K562 (cell line): Measurements from ENCODE around the gene ADAT3. TPM values are rescaled to one million over a fixed set of nuclear protein-coding genes. Genes with fewer than 3 reads are reported as not detected.

Experiments
- ATF1 ChIP-seq, 2 experiments: fragments of 450-650 bp in 1 of 2; IDR thresholded peaks; 2 replicates each; pipeline ENCODE4 v1.6.1; 2016; ENCODE audit warnings: missing compliant biosample characterization in 1 of 2, missing genetic modification characterization in 1 of 2
- CCNT2 ChIP-seq: IDR thresholded peaks from 2 replicates; pipeline ENCODE4 v1.6.1; 2011; ENCODE audit warnings: borderline replicate concordance, low read depth, mild to moderate bottlenecking, moderate library complexity, mixed read lengths, low read length; ENCODE audit not compliant: insufficient read length; ENCODE audit errors: extremely low read depth
- ELF1 ChIP-seq: fragments of 200-800 bp; sonication (Bioruptor generic); IDR thresholded peaks from 2 replicates; pipeline ENCODE4 v1.6.1; 2016; ENCODE audit warnings: missing genetic modification characterization, missing compliant biosample characterization
- GABPA ChIP-seq: fragments of 200-800 bp; sonication (Bioruptor generic); conservative IDR thresholded peaks from 2 replicates; pipeline ENCODE4 v1.6.1; 2016; ENCODE audit warnings: low read depth, missing genetic modification characterization, missing compliant biosample characterization
- HDAC2 ChIP-seq: fragments of 450-650 bp; IDR thresholded peaks from 2 replicates; pipeline ENCODE4 v1.6.1; 2016; ENCODE audit warnings: mild to moderate bottlenecking
- HNRNPL ChIP-seq: fragments of 200-400 bp; formaldehyde crosslinking; IDR thresholded peaks from 2 replicates; pipeline ENCODE4 v1.6.1; 2017; ENCODE audit warnings: low read depth, mild to moderate bottlenecking, low read length
- MAFG ChIP-seq: fragments of 450-650 bp; conservative IDR thresholded peaks from 2 replicates; pipeline ENCODE4 v1.6.1; 2016; ENCODE audit warnings: missing genetic modification characterization, missing compliant biosample characterization
- NR1H2 ChIP-seq: sonication (generic); formaldehyde crosslinking; IDR thresholded peaks from 2 replicates; pipeline ENCODE4 v1.4.0; 2020; ENCODE audit warnings: mild to moderate bottlenecking, missing genetic modification reagents
- NR2C2 ChIP-seq, 2 experiments: fragments of 200-800 bp in 1 of 2; sonication (Bioruptor generic) in 1 of 2; sonication (generic) in 1 of 2; formaldehyde crosslinking in 1 of 2; IDR thresholded peaks; 2 replicates each; pipeline versions ENCODE4 v1.6.1 to v1.8.0; 2016 to 2022; ENCODE audit warnings: mild to moderate bottlenecking in 1 of 2, missing compliant biosample characterization in 1 of 2, missing genetic modification characterization in 1 of 2, missing genetic modification reagents in 1 of 2
- POLR2A ChIP-seq: fragments of 450-650 bp; conservative IDR thresholded peaks from 2 replicates; pipeline ENCODE4 v1.6.1; 2016
- SMAD4 ChIP-seq: fragments of 250-450 bp; sonication (Bioruptor Pico); conservative IDR thresholded peaks from 2 replicates; pipeline ENCODE4 v1.8.0; 2021; ENCODE audit warnings: inconsistent platforms, mild to moderate bottlenecking, moderate library complexity
- SP1 ChIP-seq: sonication (generic); formaldehyde crosslinking; IDR thresholded peaks from 2 replicates; pipeline ENCODE4 v1.8.1; 2022; ENCODE audit warnings: mild to moderate bottlenecking, missing genetic modification reagents
- SUPT5H ChIP-seq: fragments of 450-650 bp; IDR thresholded peaks from 2 replicates; pipeline ENCODE4 v1.6.1; 2016
- TOE1 ChIP-seq, 2 experiments: fragments of 450-650 bp in 1 of 2; sonication (generic) in 1 of 2; formaldehyde crosslinking in 1 of 2; IDR thresholded peaks; 2 replicates each; pipeline versions ENCODE4 v1.7.1 to v1.8.0; 2016 to 2022; ENCODE audit warnings: borderline replicate concordance in 2 of 2, mild to moderate bottlenecking in 2 of 2, antibody characterized with exemption in 1 of 2, inconsistent platforms in 1 of 2, low read depth in 1 of 2, missing genetic modification reagents in 1 of 2, moderate library complexity in 1 of 2
- ZBTB7A ChIP-seq: IDR thresholded peaks from 2 replicates; pipeline ENCODE4 v1.6.1; 2011; ENCODE audit warnings: low read depth, mild to moderate bottlenecking, low read length, moderate library complexity, borderline replicate concordance; ENCODE audit not compliant: control insufficient read depth
- ZNF766 ChIP-seq: fragments of 200-800 bp; sonication (Bioruptor generic); conservative IDR thresholded peaks from 2 replicates; pipeline ENCODE4 v1.6.1; 2016; ENCODE audit warnings: missing genetic modification characterization, missing compliant biosample characterization
- polyA plus RNA-seq, 8 experiments: library from polyadenylated mRNA; depleted of rRNA in 4 of 8; stranded (reverse) in 5 of 8; unstranded in 3 of 8; fragments of >200 nt; fragmentation: Nextera tagmentation in 2 of 8; fragmentation: Illumina TruSeq in 1 of 8; extraction: Ambion mirVana in 2 of 8; extraction: Trizol in 1 of 8; gene quantifications; 2 replicates each; pipeline versions ENCODE4 v1.2.1 to v1.2.3, GENCODE V29; 2011 to 2014; ENCODE audit warnings: inconsistent platforms in 1 of 8, missing spikeins in 1 of 8
- total RNA-seq, 7 experiments: library from RNA; depleted of rRNA in 6 of 7; stranded (reverse); fragments of >200 nt in 6 of 7; fragmentation: Illumina TruSeq in 2 of 7; extraction: Trizol in 2 of 7; gene quantifications; 2 replicates each; pipeline versions ENCODE4 v1.2.1 to v1.2.3, GENCODE V29; 2011 to 2021; ENCODE audit warnings: low replicate concordance in 1 of 7
- TF ChIP-seq, protein P1 (sequence below): fragments of 250-450 bp; sonication (Bioruptor Pico); IDR thresholded peaks from 2 replicates; pipeline ENCODE4 v1.5.0; 2021
- TF ChIP-seq, protein P2 (sequence below): fragments of 450-650 bp; formaldehyde crosslinking; IDR thresholded peaks from 2 replicates; pipeline ENCODE4 v1.4.0; 2020; ENCODE audit warnings: mild to moderate bottlenecking, moderate library complexity
- TF ChIP-seq, protein P3 (sequence below), 3 experiments: fragments of 200-800 bp in 1 of 3; sonication (Bioruptor generic) in 1 of 3; sonication (generic) in 1 of 3; formaldehyde crosslinking in 1 of 3; IDR thresholded peaks; 2 replicates each; pipeline versions ENCODE4 v1.6.1 to v1.8.0; 2016 to 2022; ENCODE audit warnings: mild to moderate bottlenecking in 2 of 3, missing compliant biosample characterization in 2 of 3, missing genetic modification characterization in 2 of 3, missing genetic modification reagents in 1 of 3
- TF ChIP-seq, protein P4 (sequence below): fragments of 450-650 bp; IDR thresholded peaks from 2 replicates; pipeline ENCODE4 v1.6.1; 2016; ENCODE audit warnings: borderline replicate concordance

ADAT3 gene
- total and polyA plus RNA-seq, 9 of the 15 experiments (the other 6 are each of a cell fraction or from before 2014, with no cell fraction given): 0.67 to 15.6 (median 7.8) TPM; not detected in 4

DNA sequence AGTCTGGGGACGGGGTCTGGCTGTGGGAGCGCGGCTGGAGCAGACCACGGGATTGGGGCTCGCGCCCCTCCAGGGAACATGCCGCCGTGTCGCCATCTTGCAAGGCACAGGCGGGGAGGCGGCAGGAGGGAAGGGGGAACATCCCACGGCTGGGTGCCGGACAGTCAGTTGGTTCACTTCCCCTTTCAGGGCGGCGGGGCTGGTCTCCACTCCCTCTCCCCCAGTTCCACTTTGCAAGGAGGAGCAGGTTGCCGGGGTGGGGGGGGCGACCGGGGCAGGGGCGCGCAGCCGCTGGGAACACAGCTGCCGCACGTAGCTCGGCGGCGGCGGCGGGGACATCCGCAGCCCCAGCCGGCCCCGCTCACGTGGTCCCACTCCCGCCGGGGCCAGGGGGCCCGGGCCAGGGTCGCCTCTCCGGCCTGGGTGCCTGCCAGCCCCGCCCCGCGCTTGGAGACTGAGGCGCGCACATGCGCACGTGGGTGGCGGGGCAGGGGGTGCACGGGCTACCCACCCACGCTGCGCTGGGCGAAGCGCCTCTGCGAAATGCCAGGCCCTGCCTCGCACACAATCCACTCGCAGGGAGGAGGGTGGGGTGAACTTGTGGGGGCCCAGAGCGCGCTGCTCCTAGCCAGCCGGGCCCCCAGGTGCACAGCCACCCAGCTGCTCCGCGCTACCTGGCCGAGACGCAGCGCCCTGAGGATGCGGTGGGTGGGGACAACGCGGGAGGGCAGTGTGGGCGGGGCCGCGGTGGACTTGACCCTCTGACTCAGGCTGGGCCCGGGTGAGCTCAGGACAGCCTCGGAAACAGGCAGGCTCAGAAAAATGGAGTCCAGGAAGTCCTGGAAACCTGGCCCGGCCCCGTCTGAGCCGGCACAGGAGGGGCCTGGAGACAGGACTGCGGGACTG, 48.2 kb upstream of the ADAT3 start (continued):
- TF ChIP-seq NR2C2 (CRISPR knock-in tag; IDR thresholded peaks at IDR 0.05) (peak; percentile 69; the same call in 1 of the 2 replicates), NR2C2 (tag; IDR thresholded peaks at IDR 0.05) (peak; percentile 91), POLR2A (0 out of 2 replicates have a peak, but pooled peaks have one; percentile 29), ZNF766 (CRISPR knock-in tag) (0 out of 2 replicates have a peak, but pooled peaks have one; percentile 39), ZBTB7A (peak; percentile 72), HDAC2 (peak; percentile 73), ATF1 (CRISPR knock-in tag; IDR thresholded peaks at IDR 0.05) (no peak), ATF1 (tag; IDR thresholded peaks at IDR 0.05) (peak; percentile 63), SUPT5H (peak; percentile 35), NR1H2 (CRISPR knock-in tag) (0 out of 2 replicates have a peak, but pooled peaks have one; percentile 69), HNRNPL (peak; percentile 94), TOE1 (IDR thresholded peaks at IDR 0.05; ENCODE audit: borderline replicate concordance) (no peak), TOE1 (CRISPR knock-in tag; IDR thresholded peaks at IDR 0.05; ENCODE audit: borderline replicate concordance, low read depth) (peak; percentile 87; the same call in 1 of the 2 replicates), SP1 (CRISPR knock-in tag) (peak; percentile 84), MAFG (tag) (no peak), GABPA (tag) (peak; percentile 56; the same call in 1 of the 2 replicates), CCNT2 (peak; percentile 79), ELF1 (tag) (peak; percentile 77; the same call in 1 of the 2 replicates), SMAD4 (CRISPR knock-in tag) (peak; percentile 63)
- TF ChIP-seq, protein P1, sequence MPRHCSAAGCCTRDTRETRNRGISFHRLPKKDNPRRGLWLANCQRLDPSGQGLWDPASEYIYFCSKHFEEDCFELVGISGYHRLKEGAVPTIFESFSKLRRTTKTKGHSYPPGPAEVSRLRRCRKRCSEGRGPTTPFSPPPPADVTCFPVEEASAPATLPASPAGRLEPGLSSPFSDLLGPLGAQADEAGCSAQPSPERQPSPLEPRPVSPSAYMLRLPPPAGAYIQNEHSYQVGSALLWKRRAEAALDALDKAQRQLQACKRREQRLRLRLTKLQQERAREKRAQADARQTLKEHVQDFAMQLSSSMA: peak; percentile 59; the same call in 1 of the 2 replicates
- TF ChIP-seq, protein P2, sequence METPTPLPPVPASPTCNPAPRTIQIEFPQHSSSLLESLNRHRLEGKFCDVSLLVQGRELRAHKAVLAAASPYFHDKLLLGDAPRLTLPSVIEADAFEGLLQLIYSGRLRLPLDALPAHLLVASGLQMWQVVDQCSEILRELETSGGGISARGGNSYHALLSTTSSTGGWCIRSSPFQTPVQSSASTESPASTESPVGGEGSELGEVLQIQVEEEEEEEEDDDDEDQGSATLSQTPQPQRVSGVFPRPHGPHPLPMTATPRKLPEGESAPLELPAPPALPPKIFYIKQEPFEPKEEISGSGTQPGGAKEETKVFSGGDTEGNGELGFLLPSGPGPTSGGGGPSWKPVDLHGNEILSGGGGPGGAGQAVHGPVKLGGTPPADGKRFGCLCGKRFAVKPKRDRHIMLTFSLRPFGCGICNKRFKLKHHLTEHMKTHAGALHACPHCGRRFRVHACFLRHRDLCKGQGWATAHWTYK (CRISPR knock-in tag): 0 out of 2 replicates have a peak, but pooled peaks have one; percentile 52
- TF ChIP-seq, protein P3, sequence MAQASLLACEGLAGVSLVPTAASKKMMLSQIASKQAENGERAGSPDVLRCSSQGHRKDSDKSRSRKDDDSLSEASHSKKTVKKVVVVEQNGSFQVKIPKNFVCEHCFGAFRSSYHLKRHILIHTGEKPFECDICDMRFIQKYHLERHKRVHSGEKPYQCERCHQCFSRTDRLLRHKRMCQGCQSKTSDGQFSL (CRISPR knock-in tag; IDR thresholded peaks at IDR 0.05): peak; percentile 84
- TF ChIP-seq, protein P3 (tag; IDR thresholded peaks at IDR 0.05): peak in 1 of 2 experiments; percentile 97; a peak in 2 of 4 replicates
- TF ChIP-seq, protein P4, sequence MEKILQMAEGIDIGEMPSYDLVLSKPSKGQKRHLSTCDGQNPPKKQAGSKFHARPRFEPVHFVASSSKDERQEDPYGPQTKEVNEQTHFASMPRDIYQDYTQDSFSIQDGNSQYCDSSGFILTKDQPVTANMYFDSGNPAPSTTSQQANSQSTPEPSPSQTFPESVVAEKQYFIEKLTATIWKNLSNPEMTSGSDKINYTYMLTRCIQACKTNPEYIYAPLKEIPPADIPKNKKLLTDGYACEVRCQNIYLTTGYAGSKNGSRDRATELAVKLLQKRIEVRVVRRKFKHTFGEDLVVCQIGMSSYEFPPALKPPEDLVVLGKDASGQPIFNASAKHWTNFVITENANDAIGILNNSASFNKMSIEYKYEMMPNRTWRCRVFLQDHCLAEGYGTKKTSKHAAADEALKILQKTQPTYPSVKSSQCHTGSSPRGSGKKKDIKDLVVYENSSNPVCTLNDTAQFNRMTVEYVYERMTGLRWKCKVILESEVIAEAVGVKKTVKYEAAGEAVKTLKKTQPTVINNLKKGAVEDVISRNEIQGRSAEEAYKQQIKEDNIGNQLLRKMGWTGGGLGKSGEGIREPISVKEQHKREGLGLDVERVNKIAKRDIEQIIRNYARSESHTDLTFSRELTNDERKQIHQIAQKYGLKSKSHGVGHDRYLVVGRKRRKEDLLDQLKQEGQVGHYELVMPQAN: peak; percentile 81
